ENCODE measurements around the gene TOMM40L.

- TF ChIP-seq CTCF (IDR thresholded peaks at IDR 0.05; ENCODE audit: poor library complexity) = no peak
- no peak for TF ChIP-seq EZH2 (IDR thresholded peaks at IDR 0.05; ENCODE audit: borderline replicate concordance)
Observed at GRCh38 chr1:161259765-161260164, 33.9 kb downstream of the TOMM40L start.

Measured in hepatocyte (in vitro differentiated cells).